HL-60 (cell line): ENCODE results near the gene STAT5B.

Experiments
- DNase-seq, 2 experiments: peaks; one replicate each; pipeline ENCODE4 v3.0.0-alpha.2; 2010 to 2020; ENCODE audit warnings: low read depth in 1 of 2, low spot score in 1 of 2
- H3K27ac ChIP-seq: fragments of 250-450 bp; sonication (Bioruptor Pico); replicated peaks from 2 replicates; pipeline ENCODE4 v1.5.1; 2020; ENCODE audit warnings: mild to moderate bottlenecking, moderate library complexity
- H3K27me3 ChIP-seq: fragments of 250-450 bp; sonication (Bioruptor Pico); 2 replicates; pipeline ENCODE4 v1.5.1; 2021; ENCODE audit warnings: mild to moderate bottlenecking, moderate library complexity; ENCODE audit not compliant: insufficient read depth, poor library complexity, severe bottlenecking
- H3K4me3 ChIP-seq: replicated peaks from 2 replicates; pipeline ENCODE4 v1.5.1; 2011; ENCODE audit warnings: mild to moderate bottlenecking, control low read depth, low read length; ENCODE audit not compliant: insufficient read depth
- CTCF ChIP-seq: IDR thresholded peaks from one replicate; pipeline ENCODE4 v1.5.1; 2011; ENCODE audit warnings: low read length, control low read depth, inconsistent platforms; ENCODE audit not compliant: insufficient read depth
- GABPA ChIP-seq: IDR thresholded peaks from 2 replicates; pipeline ENCODE4 v1.6.1; 2012; ENCODE audit warnings: low read depth
- POLR2AphosphoS5 ChIP-seq: IDR thresholded peaks from 2 replicates; pipeline ENCODE4 v1.6.1; 2012; ENCODE audit warnings: low read depth
- REST ChIP-seq: IDR thresholded peaks from 2 replicates; pipeline ENCODE4 v1.6.1; 2012; ENCODE audit warnings: low read depth; ENCODE audit not compliant: insufficient replicate concordance
- SPI1 ChIP-seq: IDR thresholded peaks from 2 replicates; pipeline ENCODE4 v1.6.1; 2012; ENCODE audit warnings: low read depth, mild to moderate bottlenecking, borderline replicate concordance

STAT5B gene

DNA sequence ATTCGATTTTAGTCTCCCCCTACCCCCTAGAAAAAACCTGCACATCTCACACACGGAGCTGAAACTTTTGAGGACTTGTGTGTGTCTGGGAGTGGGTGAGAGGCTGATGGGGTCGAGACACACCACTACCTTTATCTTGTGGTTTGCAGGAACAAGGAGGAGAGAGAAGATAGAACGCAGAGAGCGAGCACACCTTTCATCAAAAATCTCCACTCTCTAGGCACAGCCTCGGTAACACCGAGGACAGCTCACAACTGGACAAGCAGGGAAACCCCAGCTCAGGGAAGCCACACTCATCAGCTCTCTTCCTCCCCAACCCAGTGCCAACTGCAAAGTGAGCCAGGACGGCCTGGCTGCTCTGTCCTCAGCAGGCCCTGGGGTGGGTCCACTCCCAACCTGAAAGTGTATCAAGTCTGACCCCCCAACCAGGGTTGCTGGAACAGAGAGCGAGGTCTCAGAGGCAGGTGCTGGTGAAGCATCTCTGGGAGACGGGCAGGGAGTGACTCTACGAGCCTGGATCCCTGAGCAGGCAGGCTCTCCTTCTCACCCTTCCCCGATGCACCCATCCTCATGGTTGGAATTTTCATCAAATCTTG lies 76.7 kb downstream of the STAT5B start:
- H3K27ac ChIP-seq, result peak overlapping the region; percentile 68
- DNase-seq, result no peak
- no peak for TF ChIP-seq REST
- TF ChIP-seq GABPA, result no peak
- no peak for TF ChIP-seq SPI1
- TF ChIP-seq CTCF, result no peak
- TF ChIP-seq POLR2AphosphoS5, result no peak

GRCh38 chr17:42198897-42199296 lies 77.3 kb downstream of the STAT5B start:
- H3K4me3 ChIP-seq, result no peak overlapping the region
- H3K27me3 ChIP-seq, result no peaks in the 10 kb centered on the region
- peak; percentile 48 to 87 for DNase-seq
- TF ChIP-seq SPI1, result peak; percentile 99
- no peak; the same call in 1 of the 2 replicates for TF ChIP-seq POLR2AphosphoS5
- peak overlapping the region; percentile 68 for H3K27ac ChIP-seq

More for the DNA sequence above, 76.7 kb downstream of the STAT5B start:
- no peak overlapping the region for H3K4me3 ChIP-seq
- H3K27me3 ChIP-seq, result no peaks in the 10 kb centered on the region

GRCh38 chr17:42197564-42198156 lies 78.5 kb downstream of the STAT5B start:
- no peak for DNase-seq
- H3K27me3 ChIP-seq, result no peaks in the 10 kb centered on the region
- H3K4me3 ChIP-seq, result no peak overlapping the region
- TF ChIP-seq REST, result no peak
- no peak for TF ChIP-seq GABPA
- TF ChIP-seq SPI1, result no peak
- H3K27ac ChIP-seq, result no peak overlapping the region

- peak within 1 kb of the TSS; percentile 67 for H3K4me3 ChIP-seq
- DNase-seq, result peak; percentile 69 to 92
- TF ChIP-seq POLR2AphosphoS5, result peak; percentile 58; the same call in 1 of the 2 replicates
- no peak for TF ChIP-seq CTCF
- 0 out of 2 replicates have a peak, but pooled peaks have one; percentile 11 for TF ChIP-seq SPI1
- peak; percentile 74 for TF ChIP-seq GABPA
- no peak for TF ChIP-seq REST
- H3K27ac ChIP-seq, result peak within 1 kb of the TSS; percentile 83
- H3K27me3 ChIP-seq, result no peaks in the 10 kb centered on the region
These were observed 82.0 kb downstream of the STAT5B start, which contains the start of gene GHDC for GRCh38 chr17:42193969-42194899. GHDC (minus strand) TSS chr17:42194494; CDS start chr17:42193581, 913 bp downstream.
